HG02885 (cell line): ENCODE data around the gene SCCPDH.
"Not testable (repeated sequence)": the region's sequence is repeated elsewhere in the genome, so short reads cannot be mapped to it uniquely, and the experiment has no call there.

ENCODE experiments used
- ATAC-seq: cut with Tn5 transposase; IDR thresholded peaks from one replicate; pipeline ENCODE4 v1.9.1; 2021; ENCODE audit warnings: mild to moderate bottlenecking; ENCODE audit not compliant: unreplicated experiment, poor library complexity

The SCCPDH gene

GRCh38 chr1:246703581-246703980 is 20.6 kb upstream of the SCCPDH start:
- no peak for ATAC-seq

GRCh38 chr1:246705368-246705767 is 18.8 kb upstream of the SCCPDH start:
- ATAC-seq = no peak

- no peak for ATAC-seq
Observed at GRCh38 chr1:246708166-246708565, 16.0 kb upstream of the SCCPDH start.

GRCh38 chr1:246709196-246709595 is 15.0 kb upstream of the SCCPDH start:
- no peak for ATAC-seq

- ATAC-seq = no peak
Observed at GRCh38 chr1:246709835-246710234, 14.4 kb upstream of the SCCPDH start.

GRCh38 chr1:246711548-246712003 is 12.6 kb upstream of the SCCPDH start:
- no peak for ATAC-seq

- not testable (repeated sequence) for ATAC-seq
Observed at GRCh38 chr1:246712428-246712827, 11.8 kb upstream of the SCCPDH start.

GRCh38 chr1:246719361-246719760 is 4.8 kb upstream of the SCCPDH start:
- ATAC-seq = not testable (repeated sequence)

- not testable (repeated sequence) for ATAC-seq
Observed at GRCh38 chr1:246720814-246721213, 3.4 kb upstream of the SCCPDH start.

GRCh38 chr1:246722720-246723119 is 1.5 kb upstream of the SCCPDH start:
- no peak for ATAC-seq

- peak; percentile 3 for ATAC-seq
Observed at GRCh38 chr1:246724731-246725095, 504 bp downstream of the SCCPDH start.

GRCh38 chr1:246725191-246725590 is 982 bp downstream of the SCCPDH start:
- ATAC-seq = no peak

GRCh38 chr1:246726255-246726679 is 2.1 kb downstream of the SCCPDH start:
- ATAC-seq = no peak

GRCh38 chr1:246726881-246727280 is 2.7 kb downstream of the SCCPDH start:
- no peak for ATAC-seq

GRCh38 chr1:246727594-246727993 is 3.4 kb downstream of the SCCPDH start:
- no peak for ATAC-seq

- ATAC-seq = no peak
Observed at GRCh38 chr1:246728311-246728710, 4.1 kb downstream of the SCCPDH start.

GRCh38 chr1:246729040-246729439 is 4.8 kb downstream of the SCCPDH start:
- ATAC-seq = not testable (repeated sequence)

GRCh38 chr1:246730839-246731238 is 6.6 kb downstream of the SCCPDH start:
- no peak for ATAC-seq

- not testable (repeated sequence) for ATAC-seq
Observed at GRCh38 chr1:246731873-246732272, 7.7 kb downstream of the SCCPDH start.

GRCh38 chr1:246733704-246734103 is 9.5 kb downstream of the SCCPDH start:
- ATAC-seq = no peak

- ATAC-seq = no peak
Observed at GRCh38 chr1:246734866-246735265, 10.7 kb downstream of the SCCPDH start.

- no peak for ATAC-seq
Observed at GRCh38 chr1:246735735-246736134, 11.5 kb downstream of the SCCPDH start.

GRCh38 chr1:246742396-246742795 is 18.2 kb downstream of the SCCPDH start:
- ATAC-seq = no peak
